NK-92 (cell line): ENCODE measurements around the gene PAXIP1.
"Not testable (repeated sequence)": the region's sequence is repeated elsewhere in the genome, so short reads cannot be mapped to it uniquely, and the experiment has no call there.

Experiments
- DNase-seq: peaks from one replicate; lab custom pipeline; 2025; ENCODE audit not compliant: unreplicated experiment; lab: John Stamatoyannopoulos, UW

The PAXIP1 gene

GRCh38 chr7:154950960-154951359 is 52.0 kb downstream of the PAXIP1 start:
- DNase-seq = no peak

GRCh38 chr7:154947604-154948003 is 55.3 kb downstream of the PAXIP1 start:
- DNase-seq = no peak

GRCh38 chr7:154946166-154946565 is 56.8 kb downstream of the PAXIP1 start:
- DNase-seq = no peak

- DNase-seq = no peak
These were observed 59.0 kb downstream of the PAXIP1 start for GRCh38 chr7:154943906-154944305.

- no peak for DNase-seq
These were observed 60.2 kb downstream of the PAXIP1 start for GRCh38 chr7:154942691-154943090.

- DNase-seq = no peak
These were observed 65.1 kb downstream of the PAXIP1 start for GRCh38 chr7:154937837-154938236.

GRCh38 chr7:154934353-154934952 is 68.5 kb downstream of the PAXIP1 start:
- DNase-seq = not testable (repeated sequence)

- no peak for DNase-seq
These were observed 71.0 kb downstream of the PAXIP1 start for GRCh38 chr7:154931906-154932305.

GRCh38 chr7:154929006-154929726 is 73.8 kb downstream of the PAXIP1 start:
- DNase-seq = no peak

GRCh38 chr7:154928136-154929005 is 74.6 kb downstream of the PAXIP1 start:
- DNase-seq = no peak

- DNase-seq = no peak
These were observed 75.2 kb downstream of the PAXIP1 start for GRCh38 chr7:154927624-154928125.

- not testable (repeated sequence) for DNase-seq
These were observed 80.5 kb downstream of the PAXIP1 start for GRCh38 chr7:154922472-154922871.

- DNase-seq = no peak
These were observed 83.3 kb downstream of the PAXIP1 start for GRCh38 chr7:154919344-154920225.

GRCh38 chr7:154918741-154919140 is 84.2 kb downstream of the PAXIP1 start:
- no peak for DNase-seq

GRCh38 chr7:154918266-154918665 is 84.7 kb downstream of the PAXIP1 start:
- no peak for DNase-seq

- no peak for DNase-seq
These were observed 85.1 kb downstream of the PAXIP1 start for GRCh38 chr7:154917808-154918160.

GRCh38 chr7:154916856-154917807 is 85.8 kb downstream of the PAXIP1 start:
- no peak for DNase-seq

- DNase-seq = no peak
These were observed 86.5 kb downstream of the PAXIP1 start for GRCh38 chr7:154916381-154916780.

GRCh38 chr7:154915600-154915999 is 87.3 kb downstream of the PAXIP1 start:
- DNase-seq = no peak

GRCh38 chr7:154914996-154915380 is 87.9 kb downstream of the PAXIP1 start:
- no peak for DNase-seq
